ENCODE measurements around the gene LRGUK.

DNA sequence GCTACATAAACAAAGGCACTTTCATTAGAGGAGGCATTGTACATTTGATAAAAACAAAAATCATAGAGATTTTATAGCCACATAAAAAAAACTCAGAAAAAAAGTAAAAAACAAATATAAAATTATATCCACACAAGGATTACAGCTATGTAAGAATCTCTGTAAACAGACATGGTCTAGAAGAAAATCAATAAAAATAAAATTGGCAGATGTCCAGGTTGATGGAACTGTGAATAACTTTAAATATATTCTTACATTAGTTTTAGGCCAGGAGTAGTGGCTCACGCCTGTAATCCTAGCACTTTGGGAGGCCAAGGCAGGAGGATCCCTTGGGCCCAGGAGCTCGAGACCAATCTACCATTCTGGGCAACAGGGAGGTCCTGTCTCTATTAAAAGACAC lies 170.3 kb downstream of the LRGUK start:
- TF ChIP-seq POLR2A (IDR thresholded peaks at IDR 0.05; ENCODE audit: low read length), result no peak
- no peak for TF ChIP-seq GATA1 (IDR thresholded peaks at IDR 0.05; ENCODE audit: low read depth, low read length)
